Natural killer cell (primary cell): Measurements from ENCODE around the gene STAM2. TPM values are rescaled to one million over a fixed set of nuclear protein-coding genes. Genes with fewer than 3 reads are reported as not detected.

Experiments
- ATAC-seq, 3 donors: fragments of 150-1000 bp in 2 of 3; fragments of 200-7000 bp in 1 of 3; cut with Tn5 transposase; 1 replicate in 1 of 3; 2 replicates in 2 of 3; pipeline ENCODE4 v1.10.0; 2021; ENCODE audit warnings: mild to moderate bottlenecking in 2 of 3, moderate library complexity in 2 of 3
- DNase-seq, 2 donors: peaks; one replicate each; pipeline versions ENCODE4 v3.0.0 to v3.0.0-alpha.2; 2013 to 2021; ENCODE audit warnings: mixed read lengths in 1 of 2
- H3K27ac ChIP-seq: one replicate; pipeline ENCODE4 v1.5.1; 2013; ENCODE audit warnings: mild to moderate bottlenecking, low read length
- H3K27me3 ChIP-seq: one replicate; pipeline ENCODE4 v1.6.1; 2013; ENCODE audit warnings: low read length; ENCODE audit not compliant: control insufficient read depth, insufficient read depth
- H3K36me3 ChIP-seq: one replicate; pipeline ENCODE4 v1.6.1; 2013; ENCODE audit warnings: low read length; ENCODE audit not compliant: control insufficient read depth, insufficient read depth
- H3K4me1 ChIP-seq: one replicate; pipeline ENCODE4 v1.6.1; 2013; ENCODE audit warnings: low read length; ENCODE audit not compliant: control insufficient read depth, insufficient read depth
- H3K4me3 ChIP-seq: one replicate; pipeline ENCODE4 v1.5.1; 2013; ENCODE audit warnings: low read length
- H3K9me3 ChIP-seq: one replicate; pipeline ENCODE4 v1.6.1; 2013; ENCODE audit warnings: low read length; ENCODE audit not compliant: control insufficient read depth, insufficient read depth
- H3K27ac Mint-ChIP-seq, 2 donors: one replicate each; pipeline ENCODE4 v1.8.0; 2022; ENCODE audit warnings: mild to moderate bottlenecking in 2 of 2, mixed read lengths in 2 of 2, moderate library complexity in 1 of 2
- H3K27me3 Mint-ChIP-seq, 2 donors: one replicate each; pipeline ENCODE4 v1.8.0; 2022; ENCODE audit warnings: low read depth in 2 of 2, mixed read lengths in 2 of 2
- H3K36me3 Mint-ChIP-seq: one replicate; pipeline ENCODE4 v1.8.0; 2022; ENCODE audit warnings: mixed read lengths
- H3K4me1 Mint-ChIP-seq, 2 donors: one replicate each; pipeline ENCODE4 v1.8.0; 2022; ENCODE audit warnings: mixed read lengths in 2 of 2
- H3K4me3 Mint-ChIP-seq: one replicate; pipeline ENCODE4 v1.8.0; 2022; ENCODE audit warnings: mild to moderate bottlenecking, moderate library complexity, mixed read lengths
- H3K9me3 Mint-ChIP-seq, 2 donors: one replicate each; pipeline ENCODE4 v1.8.0; 2022; ENCODE audit warnings: mixed read lengths in 2 of 2
- WGBS: methylation state at CpG from one replicate; pipeline ENCODE4 v1.1.7; 2013; ENCODE audit warnings: missing lambda C conversion rate; ENCODE audit not compliant: insufficient coverage; 5-methylcytosine and 5-hydroxymethylcytosine counted together
- intact Hi-C: fragments of 100-400 bp; cut with micrococcal nuclease; formaldehyde crosslinking; loops from one replicate; pipeline ENCODE4 v1.14.2; 2022
- total RNA-seq, 4 donors: library from RNA; stranded (reverse); fragments of 120-200 nt in 1 of 4; gene quantifications; one replicate each; pipeline versions ENCODE4 v1.2.3 to v1.2.4, GENCODE V29; 2013 to 2022
- TF ChIP-seq, protein P1 (sequence below): fragments of 200-600 bp; IDR thresholded peaks from one replicate; pipeline ENCODE4 v1.8.0; 2022; ENCODE audit warnings: antibody characterized with exemption

STAM2 gene
- total RNA-seq: 10 to 100 TPM; 18.7 to 23.1 (median 19.2) TPM
- 44.5 TPM for total RNA-seq (2013)

- intact Hi-C loops: loop anchor here (1.0 to 5.0 kb wide), 3 partner anchors 397 to 542 kb away; partner anchors contain the start of genes ARL6IP6 and PRPF40A
- DNase-seq (peak; percentile 92 to 94), ATAC-seq (peak; percentile 87 to 95 (median 88))
- Mint-ChIP-seq H3K27ac (peak within 1 kb of the TSS; percentile 99 to 100), H3K27me3 (peaks cover 8 to 11% of the 10 kb centered on the region in 2 donors), H3K4me1 (peaks cover 43 to 48% of the 10 kb centered on the region in 2 donors), H3K4me3 (peak within 1 kb of the TSS; percentile 99), H3K36me3 (no peaks in the 10 kb centered on the region), H3K9me3 (no peaks in the 10 kb centered on the region)
- Histone ChIP-seq H3K9me3 (no peaks in the 10 kb centered on the region), H3K27ac (peak within 1 kb of the TSS; percentile 94), H3K4me1 (peaks cover 13% of the 10 kb centered on the region), H3K27me3 (no peaks in the 10 kb centered on the region), H3K4me3 (peak within 1 kb of the TSS; percentile 82), H3K36me3 (no peaks in the 10 kb centered on the region)
- TF ChIP-seq, protein P1, sequence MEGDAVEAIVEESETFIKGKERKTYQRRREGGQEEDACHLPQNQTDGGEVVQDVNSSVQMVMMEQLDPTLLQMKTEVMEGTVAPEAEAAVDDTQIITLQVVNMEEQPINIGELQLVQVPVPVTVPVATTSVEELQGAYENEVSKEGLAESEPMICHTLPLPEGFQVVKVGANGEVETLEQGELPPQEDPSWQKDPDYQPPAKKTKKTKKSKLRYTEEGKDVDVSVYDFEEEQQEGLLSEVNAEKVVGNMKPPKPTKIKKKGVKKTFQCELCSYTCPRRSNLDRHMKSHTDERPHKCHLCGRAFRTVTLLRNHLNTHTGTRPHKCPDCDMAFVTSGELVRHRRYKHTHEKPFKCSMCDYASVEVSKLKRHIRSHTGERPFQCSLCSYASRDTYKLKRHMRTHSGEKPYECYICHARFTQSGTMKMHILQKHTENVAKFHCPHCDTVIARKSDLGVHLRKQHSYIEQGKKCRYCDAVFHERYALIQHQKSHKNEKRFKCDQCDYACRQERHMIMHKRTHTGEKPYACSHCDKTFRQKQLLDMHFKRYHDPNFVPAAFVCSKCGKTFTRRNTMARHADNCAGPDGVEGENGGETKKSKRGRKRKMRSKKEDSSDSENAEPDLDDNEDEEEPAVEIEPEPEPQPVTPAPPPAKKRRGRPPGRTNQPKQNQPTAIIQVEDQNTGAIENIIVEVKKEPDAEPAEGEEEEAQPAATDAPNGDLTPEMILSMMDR: peak; percentile 95
- WGBS: under 1% methylated on average over 72 of the region's 72 CpGs
Observed at GRCh38 chr2:152175368-152176112, at the start of gene STAM2. STAM2 (minus strand) TSS chr2:152175763; CDS start chr2:152175642, 121 bp downstream.

GRCh38 chr2:152223977-152224376 lies 48.4 kb upstream of the STAM2 start:
- 77% methylated on average over 2 of the region's 2 CpGs for WGBS
- Histone ChIP-seq H3K27me3 (no peaks in the 10 kb centered on the region), H3K4me1 (no peaks in the 10 kb centered on the region), H3K9me3 (no peaks in the 10 kb centered on the region), H3K27ac (no peak overlapping the region), H3K36me3 (no peaks in the 10 kb centered on the region), H3K4me3 (no peak overlapping the region)
- Mint-ChIP-seq H3K4me3 (no peak overlapping the region), H3K9me3 (no peaks in the 10 kb centered on the region), H3K4me1 (no peaks in the 10 kb centered on the region), H3K36me3 (no peaks in the 10 kb centered on the region), H3K27me3 (peaks cover 2 to 21% of the 10 kb centered on the region in 2 donors), H3K27ac (no peak overlapping the region)
- ATAC-seq (no peak), DNase-seq (no peak)
- TF ChIP-seq, protein P1: no peak
- intact Hi-C loops: no loop called here

GRCh38 chr2:152222975-152223637 lies 47.5 kb upstream of the STAM2 start:
- Mint-ChIP-seq H3K9me3 (no peaks in the 10 kb centered on the region), H3K4me3 (no peak overlapping the region), H3K4me1 (no peaks in the 10 kb centered on the region), H3K27ac (no peak overlapping the region), H3K36me3 (no peaks in the 10 kb centered on the region), H3K27me3 (peaks cover 2 to 21% of the 10 kb centered on the region in 2 donors)
- no peaks in the 10 kb centered on the region for H3K36me3 ChIP-seq
- TF ChIP-seq, protein P1: no peak
- intact Hi-C loops: no loop called here
- WGBS: 36% methylated on average over 5 of the region's 7 CpGs
- no peaks in the 10 kb centered on the region for H3K9me3 ChIP-seq
- no peaks in the 10 kb centered on the region for H3K4me1 ChIP-seq
- no peak overlapping the region for H3K27ac ChIP-seq
- H3K27me3 ChIP-seq: no peaks in the 10 kb centered on the region
- no peak for DNase-seq
- no peak overlapping the region for H3K4me3 ChIP-seq
- no peak for ATAC-seq
